CD14-positive monocyte (primary cell): ENCODE results near the gene CNTD1. TPM values are rescaled to one million over a fixed set of nuclear protein-coding genes. Genes with fewer than 3 reads are reported as not detected.

ENCODE experiments used
- DNase-seq, 3 donors: peaks; one replicate each; pipeline ENCODE4 v3.0.0-alpha.2; 2011 to 2022
- H2AFZ ChIP-seq: 2 replicates; pipeline ENCODE4 v1.6.0; 2012; ENCODE audit warnings: mild to moderate bottlenecking, low read depth, low read length, inconsistent platforms; ENCODE audit not compliant: insufficient read depth, poor library complexity, severe bottlenecking
- H3K27ac ChIP-seq, 2 donors: 1 replicate in 1 of 2; 2 replicates in 1 of 2; pipeline ENCODE4 v1.5.1; 2012 to 2013; ENCODE audit warnings: low read length in 2 of 2, control low read depth in 1 of 2, inconsistent platforms in 1 of 2, low read depth in 1 of 2, mild to moderate bottlenecking in 1 of 2
- H3K27me3 ChIP-seq, 2 donors: one replicate each; pipeline versions ENCODE4 v1.6.0 to v1.6.1; 2011 to 2013; ENCODE audit warnings: low read length in 2 of 2; ENCODE audit not compliant: control insufficient read depth in 2 of 2, insufficient read depth in 2 of 2
- H3K36me3 ChIP-seq, 2 donors: replicated peaks in 1 of 2; 1 replicate in 1 of 2; 2 replicates in 1 of 2; pipeline versions ENCODE4 v1.5.1 to v1.6.1; 2012 to 2013; ENCODE audit warnings: low read length in 2 of 2, control low read depth in 1 of 2, inconsistent platforms in 1 of 2, mild to moderate bottlenecking in 1 of 2; ENCODE audit not compliant: insufficient read depth in 2 of 2, control insufficient read depth in 1 of 2
- H3K4me1 ChIP-seq, 2 donors: 1 replicate in 1 of 2; 2 replicates in 1 of 2; pipeline versions ENCODE4 v1.5.1 to v1.6.1; 2012 to 2013; ENCODE audit warnings: low read length in 2 of 2, control low read depth in 1 of 2, inconsistent platforms in 1 of 2, mild to moderate bottlenecking in 1 of 2, moderate library complexity in 1 of 2; ENCODE audit not compliant: insufficient read depth in 2 of 2, control insufficient read depth in 1 of 2
- H3K4me2 ChIP-seq: replicated peaks from 2 replicates; pipeline ENCODE3; 2012; ENCODE audit warnings: low read length, moderate library complexity, mild to moderate bottlenecking; ENCODE audit not compliant: poor library complexity, severe bottlenecking; ENCODE audit errors: extremely low read depth
- H3K4me3 ChIP-seq, 3 experiments: fragments of 200-600 bp in 1 of 3; sonication (generic) in 1 of 3; replicated peaks in 1 of 3; 1 replicate in 2 of 3; 2 replicates in 1 of 3; pipeline ENCODE4 v1.5.1; 2011 to 2013; ENCODE audit warnings: low read length in 3 of 3, mild to moderate bottlenecking in 3 of 3, control low read depth in 2 of 3, low read depth in 2 of 3, inconsistent platforms in 1 of 3, moderate library complexity in 1 of 3
- H3K79me2 ChIP-seq: 2 replicates; pipeline ENCODE4 v1.6.0; 2012; ENCODE audit warnings: mild to moderate bottlenecking, control low read depth, inconsistent platforms, low read length, moderate library complexity; ENCODE audit not compliant: insufficient read depth
- H3K9ac ChIP-seq: 2 replicates; pipeline ENCODE4 v1.6.0; 2017; ENCODE audit warnings: low read length, mild to moderate bottlenecking; ENCODE audit not compliant: insufficient read depth, poor library complexity, severe bottlenecking
- H3K9me3 ChIP-seq, 2 donors: replicated peaks in 1 of 2; 1 replicate in 1 of 2; 2 replicates in 1 of 2; pipeline versions ENCODE4 v1.5.1 to v1.6.1; 2012 to 2013; ENCODE audit warnings: low read length in 2 of 2, control low read depth in 1 of 2; ENCODE audit not compliant: control insufficient read depth in 1 of 2, insufficient read depth in 1 of 2
- H4K20me1 ChIP-seq: 2 replicates; pipeline ENCODE4 v1.6.0; 2012; ENCODE audit warnings: mild to moderate bottlenecking, low read length, control low read depth, moderate library complexity; ENCODE audit not compliant: insufficient read depth
- H3K27ac Mint-ChIP-seq, 7 donors: one replicate each; pipeline ENCODE4 v1.8.0; 2020; ENCODE audit warnings: mild to moderate bottlenecking in 7 of 7, mixed read lengths in 7 of 7, moderate library complexity in 6 of 7, inconsistent platforms in 2 of 7
- H3K27me3 Mint-ChIP-seq, 3 donors: one replicate each; pipeline ENCODE4 v1.8.0; 2021 to 2022; ENCODE audit warnings: low read depth in 3 of 3, mild to moderate bottlenecking in 3 of 3, mixed read lengths in 3 of 3, moderate library complexity in 3 of 3, inconsistent platforms in 1 of 3
- H3K36me3 Mint-ChIP-seq, 2 donors: one replicate each; pipeline ENCODE4 v1.8.0; 2020; ENCODE audit warnings: mixed read lengths in 2 of 2, inconsistent platforms in 1 of 2, mild to moderate bottlenecking in 1 of 2
- H3K4me1 Mint-ChIP-seq: one replicate; pipeline ENCODE4 v1.8.0; 2020; ENCODE audit warnings: mild to moderate bottlenecking, mixed read lengths
- H3K4me3 Mint-ChIP-seq, 2 donors: one replicate each; pipeline ENCODE4 v1.8.0; 2020; ENCODE audit warnings: mild to moderate bottlenecking in 2 of 2, mixed read lengths in 2 of 2, moderate library complexity in 1 of 2
- H3K9me3 Mint-ChIP-seq, 7 donors: one replicate each; pipeline ENCODE4 v1.8.0; 2020 to 2022; ENCODE audit warnings: mixed read lengths in 7 of 7, mild to moderate bottlenecking in 6 of 7, moderate library complexity in 6 of 7, inconsistent platforms in 2 of 7
- CTCF ChIP-seq: fragments of 200-600 bp; IDR thresholded peaks from one replicate; pipeline ENCODE4 v1.8.0; 2022; ENCODE audit warnings: antibody characterized with exemption, mild to moderate bottlenecking
- WGBS: methylation state at CpG from one replicate; pipeline ENCODE4 v1.1.5; 2013; ENCODE audit warnings: missing lambda C conversion rate; ENCODE audit not compliant: insufficient coverage; 5-methylcytosine and 5-hydroxymethylcytosine counted together
- intact Hi-C, 2 donors: fragments of 100-400 bp; cut with micrococcal nuclease; formaldehyde crosslinking; loops; one replicate each; pipeline versions ENCODE4 v1.15.0 to v1.15.1; 2023
- polyA plus RNA-seq, 3 donors: library from polyadenylated mRNA; depleted of rRNA in 1 of 3; unstranded in 2 of 3; stranded (reverse) in 1 of 3; fragments of 300-500 nt in 2 of 3; fragments of >200 nt in 1 of 3; fragmentation: Illumina TruSeq in 2 of 3; gene quantifications; 1 replicate in 2 of 3; 2 replicates in 1 of 3; pipeline ENCODE4 v1.2.3, GENCODE V29; 2012 to 2021

CNTD1 gene
- polyA plus RNA-seq, 3 donors = not detected

- intact Hi-C loops = no loop called here
- no CpG with 5 or more reads among the region's 2 CpGs for WGBS
- Mint-ChIP-seq H3K36me3 (peaks cover 11 to 13% of the 10 kb centered on the region in 2 donors), H3K4me3 (no peak overlapping the region), H3K27ac (no peak overlapping the region), H3K9me3 (peaks cover 0 to 2% (median 0%) of the 10 kb centered on the region in 7 donors), H3K4me1 (peaks cover 14% of the 10 kb centered on the region), H3K27me3 (peaks cover 26 to 36% (median 27%) of the 10 kb centered on the region in 3 donors)
- peaks cover 0 to under 1% of the 10 kb centered on the region in 2 donors for H3K4me1 ChIP-seq
- no peak overlapping the region for H3K27ac ChIP-seq
- no peak for TF ChIP-seq CTCF
- no peaks in the 10 kb centered on the region for H3K9me3 ChIP-seq
- peaks cover 0 to 4% of the 10 kb centered on the region in 2 donors for H3K36me3 ChIP-seq
- no peak for DNase-seq
- no peak overlapping the region for H3K9ac ChIP-seq
- no peaks in the 10 kb centered on the region for H4K20me1 ChIP-seq
- no peak overlapping the region for H3K4me3 ChIP-seq
- no peaks in the 10 kb centered on the region for H3K79me2 ChIP-seq
- peaks cover under 1 to 13% of the 10 kb centered on the region in 2 donors for H3K27me3 ChIP-seq
- no peak overlapping the region for H2AFZ ChIP-seq
- no peak overlapping the region for H3K4me2 ChIP-seq
Observed at GRCh38 chr17:42791948-42792347, 6.7 kb upstream of the CNTD1 start.

DNA sequence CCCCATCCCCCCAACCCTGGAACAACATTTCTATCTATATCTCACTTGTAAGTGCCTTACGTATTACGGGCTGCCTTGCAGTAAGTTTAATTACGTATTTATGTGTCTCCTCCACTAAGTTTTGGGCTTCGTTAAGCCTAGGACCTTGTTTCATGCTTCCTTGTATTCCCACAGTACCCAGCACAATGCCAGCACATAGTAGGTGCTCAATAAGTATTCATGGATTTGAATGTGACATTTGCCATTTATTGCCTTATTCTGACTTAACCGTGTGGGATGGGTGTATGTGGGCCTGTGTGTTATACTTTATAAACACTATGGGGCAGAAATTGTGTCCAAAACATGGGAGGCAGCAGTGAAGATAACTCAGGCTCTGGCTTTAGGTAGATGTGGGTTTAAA, 6.1 kb upstream of the CNTD1 start:
- H3K27ac ChIP-seq = no peak overlapping the region
- no peak for TF ChIP-seq CTCF
- DNase-seq = no peak
- H3K4me3 Mint-ChIP-seq = no peak overlapping the region
- H3K4me3 ChIP-seq = no peak overlapping the region
- peaks cover 0 to 2% (median 0%) of the 10 kb centered on the region in 7 donors for H3K9me3 Mint-ChIP-seq
- no peak overlapping the region for H2AFZ ChIP-seq
- no peaks in the 10 kb centered on the region for H4K20me1 ChIP-seq
- H3K4me2 ChIP-seq = no peak overlapping the region
- no peak overlapping the region for H3K27ac Mint-ChIP-seq
- peaks cover 0 to 6% of the 10 kb centered on the region in 2 donors for H3K36me3 ChIP-seq
- H3K9ac ChIP-seq = no peak overlapping the region
- peaks cover 2 to 7% of the 10 kb centered on the region in 2 donors for H3K4me1 ChIP-seq
- H3K36me3 Mint-ChIP-seq = peaks cover 11 to 16% of the 10 kb centered on the region in 2 donors
- intact Hi-C loops = no loop called here
- H3K27me3 Mint-ChIP-seq = peaks cover 20 to 30% (median 23%) of the 10 kb centered on the region in 3 donors
- H3K4me1 Mint-ChIP-seq = peaks cover 16% of the 10 kb centered on the region
- H3K9me3 ChIP-seq = no peaks in the 10 kb centered on the region
- 96% methylated on average over 3 of the region's 5 CpGs for WGBS
- H3K79me2 ChIP-seq = peaks cover 2% of the 10 kb centered on the region
- H3K27me3 ChIP-seq = peaks cover 0 to 7% of the 10 kb centered on the region in 2 donors
